COLO668 (cell line): Measurements from ENCODE around the gene WDR44.
"Not testable (repeated sequence)": the region's sequence is repeated elsewhere in the genome, so short reads cannot be mapped to it uniquely, and the experiment has no call there.

Experiments
- DNase-seq: peaks from one replicate; lab custom pipeline; 2025; ENCODE audit not compliant: unreplicated experiment; lab: John Stamatoyannopoulos, UW

Gene WDR44

GRCh38 chrX:118345464-118346257, at the start of gene WDR44:
WDR44 (plus strand) TSS chrX:118346106; CDS start chrX:118346504, 398 bp downstream.
- DNase-seq: peak; percentile 95

- not testable (repeated sequence) for DNase-seq
These were observed 40.1 kb upstream of the WDR44 start for GRCh38 chrX:118305827-118306226.

- no peak for DNase-seq
These were observed 30.4 kb upstream of the WDR44 start for GRCh38 chrX:118315529-118315928.

- no peak for DNase-seq
These were observed 21.3 kb upstream of the WDR44 start for GRCh38 chrX:118324588-118324987.

GRCh38 chrX:118325453-118325852, 20.5 kb upstream of the WDR44 start:
- no peak for DNase-seq

GRCh38 chrX:118329175-118329574, 16.7 kb upstream of the WDR44 start:
- no peak for DNase-seq

GRCh38 chrX:118337687-118338086, 8.2 kb upstream of the WDR44 start:
- DNase-seq: no peak

- DNase-seq: no peak
These were observed 7.0 kb upstream of the WDR44 start for GRCh38 chrX:118338930-118339329.

GRCh38 chrX:118345045-118345463, 852 bp upstream of the WDR44 start:
- no peak for DNase-seq

- DNase-seq: peak; percentile 55
These were observed 570 bp downstream of the WDR44 start for GRCh38 chrX:118346258-118347094.

GRCh38 chrX:118347131-118347530, 1.2 kb downstream of the WDR44 start:
- no peak for DNase-seq

GRCh38 chrX:118347736-118348135, 1.8 kb downstream of the WDR44 start:
- DNase-seq: no peak

GRCh38 chrX:118348186-118348810, 2.4 kb downstream of the WDR44 start:
- no peak for DNase-seq

GRCh38 chrX:118349188-118349587, 3.3 kb downstream of the WDR44 start:
- no peak for DNase-seq

GRCh38 chrX:118350221-118350620, 4.3 kb downstream of the WDR44 start:
- DNase-seq: no peak

GRCh38 chrX:118350706-118351105, 4.8 kb downstream of the WDR44 start:
- no peak for DNase-seq

- no peak for DNase-seq
These were observed 6.7 kb downstream of the WDR44 start for GRCh38 chrX:118352566-118352965.

- DNase-seq: no peak
These were observed 7.4 kb downstream of the WDR44 start for GRCh38 chrX:118353081-118353850.

- DNase-seq: no peak
These were observed 9.5 kb downstream of the WDR44 start for GRCh38 chrX:118355225-118355920.

- DNase-seq: no peak
These were observed 10.3 kb downstream of the WDR44 start for GRCh38 chrX:118356154-118356701.
